Kidney capillary endothelial cell (primary cell): ENCODE data around the gene MAGED4.
"Not testable (repeated sequence)": the region's sequence is repeated elsewhere in the genome, so short reads cannot be mapped to it uniquely, and the experiment has no call there.

Experiments
- DNase-seq: peaks from one replicate; pipeline ENCODE4 v3.0.0-alpha.2; 2018; ENCODE audit warnings: low spot score

Gene MAGED4

GRCh38 chrX:52184440-52185077 is at the start of gene MAGED4:
Gene MAGED4, plus strand, starts transcription at chrX:52184888. Its CDS starts 1,035 bp downstream, at chrX:52185923.
- not testable (repeated sequence) for DNase-seq

- no peak for DNase-seq
Measured at GRCh38 chrX:52138830-52139544, 45.7 kb upstream of the MAGED4 start.

GRCh38 chrX:52139545-52139895 is 45.2 kb upstream of the MAGED4 start:
- no peak for DNase-seq

- DNase-seq: no peak
Measured at GRCh38 chrX:52140020-52140419, 44.7 kb upstream of the MAGED4 start.

GRCh38 chrX:52150667-52151066 is 34.0 kb upstream of the MAGED4 start:
- DNase-seq: not testable (repeated sequence)

- not testable (repeated sequence) for DNase-seq
Measured at GRCh38 chrX:52160140-52160539, 24.5 kb upstream of the MAGED4 start.

- no peak for DNase-seq
Measured at GRCh38 chrX:52166840-52167239, 17.8 kb upstream of the MAGED4 start.

GRCh38 chrX:52171055-52171454 is 13.6 kb upstream of the MAGED4 start:
- not testable (repeated sequence) for DNase-seq

- DNase-seq: not testable (repeated sequence)
Measured at GRCh38 chrX:52185078-52185453, 378 bp downstream of the MAGED4 start.

- DNase-seq: not testable (repeated sequence)
Measured at GRCh38 chrX:52211405-52211804, 26.7 kb downstream of the MAGED4 start.

GRCh38 chrX:52213276-52213675 is 28.6 kb downstream of the MAGED4 start:
- no peak for DNase-seq

GRCh38 chrX:52216541-52216940 is 31.9 kb downstream of the MAGED4 start:
- DNase-seq: no peak

- no peak for DNase-seq
Measured at GRCh38 chrX:52217494-52218160, 32.9 kb downstream of the MAGED4 start.

GRCh38 chrX:52220936-52221335 is 36.2 kb downstream of the MAGED4 start:
- no peak for DNase-seq
